HUES6 (cell line): ENCODE results near the gene AAR2.

Source experiments
- H3K27ac ChIP-seq: 2 replicates; pipeline ENCODE4 v1.7.0; 2013; ENCODE audit warnings: low read depth, mild to moderate bottlenecking, low read length, inconsistent platforms
- H3K27me3 ChIP-seq: 2 replicates; pipeline ENCODE4 v1.6.1; 2013; ENCODE audit warnings: low read length; ENCODE audit not compliant: control insufficient read depth, insufficient read depth
- H3K36me3 ChIP-seq: 2 replicates; pipeline ENCODE4 v1.6.1; 2013; ENCODE audit warnings: low read length; ENCODE audit not compliant: control insufficient read depth, insufficient read depth
- H3K4me1 ChIP-seq: 2 replicates; pipeline ENCODE4 v1.6.1; 2013; ENCODE audit warnings: low read length; ENCODE audit not compliant: control insufficient read depth, insufficient read depth
- H3K4me3 ChIP-seq: 2 replicates; pipeline ENCODE4 v1.5.1; 2013; ENCODE audit warnings: low read depth, low read length
- H3K9ac ChIP-seq: one replicate; pipeline ENCODE4 v1.6.1; 2013; ENCODE audit warnings: mild to moderate bottlenecking, low read length
- H3K9me3 ChIP-seq: 2 replicates; pipeline ENCODE4 v1.6.1; 2013; ENCODE audit warnings: low read depth, low read length; ENCODE audit not compliant: control insufficient read depth, insufficient read depth

AAR2 gene

GRCh38 chr20:36284751-36285150 is 48.5 kb downstream of the AAR2 start:
- Histone ChIP-seq H3K27ac (no peak overlapping the region), H3K9ac (no peak overlapping the region), H3K4me3 (no peak overlapping the region), H3K36me3 (no peaks in the 10 kb centered on the region), H3K27me3 (no peaks in the 10 kb centered on the region), H3K4me1 (no peaks in the 10 kb centered on the region), H3K9me3 (no peaks in the 10 kb centered on the region)

- Histone ChIP-seq H3K9ac (no peak overlapping the region), H3K36me3 (no peaks in the 10 kb centered on the region), H3K9me3 (no peaks in the 10 kb centered on the region), H3K27ac (no peak overlapping the region), H3K4me1 (no peaks in the 10 kb centered on the region), H3K27me3 (no peaks in the 10 kb centered on the region), H3K4me3 (no peak overlapping the region)
Measured at GRCh38 chr20:36285746-36286447, 49.6 kb downstream of the AAR2 start.

GRCh38 chr20:36297656-36298055 is 61.4 kb downstream of the AAR2 start:
- Histone ChIP-seq H3K36me3 (no peaks in the 10 kb centered on the region), H3K27ac (no peak overlapping the region), H3K4me3 (no peak overlapping the region), H3K4me1 (no peaks in the 10 kb centered on the region), H3K9me3 (no peaks in the 10 kb centered on the region), H3K27me3 (peaks cover 26% of the 10 kb centered on the region), H3K9ac (no peak overlapping the region)

GRCh38 chr20:36298061-36298460 is 61.8 kb downstream of the AAR2 start:
- H3K36me3 ChIP-seq, result no peaks in the 10 kb centered on the region
- H3K4me1 ChIP-seq, result no peaks in the 10 kb centered on the region; the same call in 1 of the 2 replicates
- H3K4me3 ChIP-seq, result no peak overlapping the region
- H3K9ac ChIP-seq, result no peak overlapping the region
- H3K9me3 ChIP-seq, result no peaks in the 10 kb centered on the region
- no peak overlapping the region for H3K27ac ChIP-seq
- peaks cover 30% of the 10 kb centered on the region for H3K27me3 ChIP-seq

- Histone ChIP-seq H3K9ac (no peak overlapping the region), H3K4me3 (no peak overlapping the region), H3K27ac (no peak overlapping the region), H3K4me1 (no peaks in the 10 kb centered on the region; the same call in 1 of the 2 replicates), H3K9me3 (no peaks in the 10 kb centered on the region), H3K27me3 (peaks cover 38% of the 10 kb centered on the region), H3K36me3 (no peaks in the 10 kb centered on the region)
Measured at GRCh38 chr20:36298795-36299339, 62.6 kb downstream of the AAR2 start.

GRCh38 chr20:36299459-36299858 is 63.2 kb downstream of the AAR2 start:
- Histone ChIP-seq H3K9ac (no peak overlapping the region), H3K4me1 (no peaks in the 10 kb centered on the region; the same call in 1 of the 2 replicates), H3K9me3 (no peaks in the 10 kb centered on the region), H3K27ac (no peak overlapping the region), H3K36me3 (no peaks in the 10 kb centered on the region), H3K4me3 (no peak overlapping the region), H3K27me3 (peaks cover 44% of the 10 kb centered on the region)

GRCh38 chr20:36301359-36302119 is 65.3 kb downstream of the AAR2 start:
- Histone ChIP-seq H3K27me3 (peaks cover 61% of the 10 kb centered on the region), H3K4me3 (no peak overlapping the region), H3K9me3 (no peaks in the 10 kb centered on the region), H3K9ac (no peak overlapping the region), H3K27ac (no peak overlapping the region), H3K4me1 (no peaks in the 10 kb centered on the region; the same call in 1 of the 2 replicates), H3K36me3 (no peaks in the 10 kb centered on the region)

GRCh38 chr20:36303020-36303595 is 66.8 kb downstream of the AAR2 start:
- H3K27ac ChIP-seq, result no peak overlapping the region
- H3K4me3 ChIP-seq, result no peak overlapping the region
- peaks cover 9% of the 10 kb centered on the region; the same call in 1 of the 2 replicates for H3K4me1 ChIP-seq
- peaks cover 70% of the 10 kb centered on the region for H3K27me3 ChIP-seq
- H3K9ac ChIP-seq, result no peak overlapping the region
- no peaks in the 10 kb centered on the region for H3K9me3 ChIP-seq
- H3K36me3 ChIP-seq, result no peaks in the 10 kb centered on the region

GRCh38 chr20:36303831-36304230 is 67.6 kb downstream of the AAR2 start:
- Histone ChIP-seq H3K9ac (no peak overlapping the region), H3K27ac (no peak overlapping the region), H3K4me3 (no peak overlapping the region), H3K27me3 (peaks cover 75% of the 10 kb centered on the region), H3K4me1 (peaks cover 9% of the 10 kb centered on the region; the same call in 1 of the 2 replicates), H3K36me3 (no peaks in the 10 kb centered on the region), H3K9me3 (no peaks in the 10 kb centered on the region)

- H3K27me3 ChIP-seq, result peaks cover 84% of the 10 kb centered on the region
- H3K4me1 ChIP-seq, result peaks cover 9% of the 10 kb centered on the region; the same call in 1 of the 2 replicates
- H3K36me3 ChIP-seq, result no peaks in the 10 kb centered on the region
- no peak overlapping the region for H3K4me3 ChIP-seq
- no peak overlapping the region for H3K9ac ChIP-seq
- no peak overlapping the region for H3K27ac ChIP-seq
- H3K9me3 ChIP-seq, result no peaks in the 10 kb centered on the region
Measured at GRCh38 chr20:36304786-36305495, 68.7 kb downstream of the AAR2 start.
